UCSD-AML1 (cell line): ENCODE results near the gene GOLGA6C.
"Not testable (repeated sequence)": the region's sequence is repeated elsewhere in the genome, so short reads cannot be mapped to it uniquely, and the experiment has no call there.

Experiments
- DNase-seq: peaks from one replicate; lab custom pipeline; 2025; ENCODE audit not compliant: unreplicated experiment; lab: John Stamatoyannopoulos, UW

GOLGA6C gene

GRCh38 chr15:75313116-75313845 lies 55.1 kb downstream of the GOLGA6C start:
- no peak for DNase-seq

GRCh38 chr15:75314552-75315290 lies 56.6 kb downstream of the GOLGA6C start:
- DNase-seq = no peak

- not testable (repeated sequence) for DNase-seq
Observed at GRCh38 chr15:75319231-75319897, 61.2 kb downstream of the GOLGA6C start.
